IMR-90 (cell line): ENCODE data around the gene UNC119. TPM values are rescaled to one million over a fixed set of nuclear protein-coding genes. Genes with fewer than 3 reads are reported as not detected.

ENCODE experiments used
- ATAC-seq: fragments of 200-7000 bp; cut with Tn5 transposase; 2 replicates; pipeline ENCODE4 v1.9.1; 2020; ENCODE audit warnings: low read depth, mild to moderate bottlenecking, moderate library complexity
- BruUV-seq: library from RNA; stranded (reverse); fragments of 400-500 nt; replicated peaks from 2 replicates; lab custom pipeline; 2021; lab: Mats Ljungman, UMichigan
- CTCF ChIA-PET: fragments of 300-600 bp; formaldehyde crosslinking; extraction: SDS; loops from one replicate; lab custom pipeline; 2021; ENCODE audit warnings: antibody characterized with exemption; lab: Yijun Ruan, JAX
- POLR2A ChIA-PET: fragments of 300-600 bp; sonication (Branson Sonifier 250); formaldehyde crosslinking; loops from one replicate; lab custom pipeline; 2022; ENCODE audit warnings: antibody characterized with exemption; ENCODE audit not compliant: unreplicated experiment; lab: Charles Lee
- DNase-seq: peaks from one replicate; pipeline ENCODE4 v3.0.0; 2013
- H2AFZ ChIP-seq: replicated peaks from 2 replicates; pipeline ENCODE3; 2013; ENCODE audit warnings: low read length, mild to moderate bottlenecking; ENCODE audit not compliant: poor library complexity
- H2AK5ac ChIP-seq: 2 replicates; pipeline ENCODE4 v1.6.1; 2013; ENCODE audit warnings: low read depth, low read length, inconsistent platforms
- H2AK9ac ChIP-seq: replicated peaks from 2 replicates; pipeline ENCODE3; 2013; ENCODE audit warnings: mild to moderate bottlenecking, low read depth, low read length, moderate library complexity; ENCODE audit not compliant: poor library complexity
- H2BK120ac ChIP-seq: 2 replicates; pipeline ENCODE4 v1.6.1; 2013; ENCODE audit warnings: low read depth, low read length, inconsistent platforms
- H2BK15ac ChIP-seq: 3 replicates; pipeline ENCODE4 v1.6.1; 2013; ENCODE audit warnings: low read depth, low read length, inconsistent platforms
- H2BK20ac ChIP-seq: 2 replicates; pipeline ENCODE4 v1.6.1; 2013; ENCODE audit warnings: low read depth, mild to moderate bottlenecking, inconsistent platforms, low read length, moderate library complexity
- H2BK5ac ChIP-seq: 2 replicates; pipeline ENCODE4 v1.6.1; 2013; ENCODE audit warnings: mild to moderate bottlenecking, low read depth, low read length, inconsistent platforms; ENCODE audit not compliant: poor library complexity, severe bottlenecking
- H3K14ac ChIP-seq: replicated peaks from 2 replicates; pipeline ENCODE4 v1.6.1; 2013; ENCODE audit warnings: low read depth, low read length, inconsistent platforms
- H3K18ac ChIP-seq: 2 replicates; pipeline ENCODE4 v1.6.1; 2013; ENCODE audit warnings: low read depth, low read length, control low read depth
- H3K23ac ChIP-seq: 2 replicates; pipeline ENCODE4 v1.6.1; 2013; ENCODE audit warnings: low read depth, low read length, inconsistent platforms
- H3K27ac ChIP-seq: 2 replicates; pipeline ENCODE4 v1.5.1; 2013; ENCODE audit warnings: mild to moderate bottlenecking, control low read depth, low read length; ENCODE audit not compliant: insufficient read depth
- H3K27me3 ChIP-seq: 2 replicates; pipeline ENCODE4 v1.6.1; 2013; ENCODE audit warnings: low read length; ENCODE audit not compliant: control insufficient read depth, insufficient read depth
- H3K36me3 ChIP-seq: 2 replicates; pipeline ENCODE4 v1.6.1; 2013; ENCODE audit warnings: low read length, mixed read lengths; ENCODE audit not compliant: control insufficient read depth, insufficient read depth
- H3K4ac ChIP-seq: 2 replicates; pipeline ENCODE4 v1.6.1; 2013; ENCODE audit warnings: low read depth, low read length, inconsistent platforms
- H3K4me1 ChIP-seq: 2 replicates; pipeline ENCODE4 v1.6.1; 2013; ENCODE audit warnings: low read length, mixed read lengths; ENCODE audit not compliant: control insufficient read depth, insufficient read depth
- H3K4me2 ChIP-seq: 2 replicates; pipeline ENCODE4 v1.6.1; 2013; ENCODE audit warnings: low read depth, mild to moderate bottlenecking, control low read depth, low read length, moderate library complexity
- H3K4me3 ChIP-seq: 2 replicates; pipeline ENCODE4 v1.5.1; 2013; ENCODE audit warnings: low read depth, mild to moderate bottlenecking, control low read depth, low read length, moderate library complexity; ENCODE audit not compliant: insufficient read depth
- H3K56ac ChIP-seq: 2 replicates; pipeline ENCODE4 v1.6.1; 2013; ENCODE audit warnings: low read length, inconsistent platforms; ENCODE audit not compliant: insufficient read depth; ENCODE audit errors: extremely low read depth
- H3K79me1 ChIP-seq, 2 experiments: 2 replicates each; pipeline ENCODE4 v1.6.1; 2013; ENCODE audit warnings: low read length in 2 of 2, inconsistent platforms in 1 of 2, low read depth in 1 of 2
- H3K9ac ChIP-seq: 2 replicates; pipeline ENCODE4 v1.6.1; 2013; ENCODE audit warnings: low read depth, low read length, control low read depth
- H3K9me1 ChIP-seq: 2 replicates; pipeline ENCODE4 v1.6.1; 2013; ENCODE audit warnings: low read length, inconsistent platforms; ENCODE audit not compliant: insufficient read depth
- H3K9me3 ChIP-seq: 2 replicates; pipeline ENCODE4 v1.6.1; 2013; ENCODE audit warnings: low read length; ENCODE audit not compliant: control insufficient read depth, insufficient read depth
- H4K20me1 ChIP-seq: 2 replicates; pipeline ENCODE4 v1.6.1; 2013; ENCODE audit warnings: low read length, inconsistent platforms; ENCODE audit not compliant: insufficient read depth
- H4K5ac ChIP-seq: 2 replicates; pipeline ENCODE4 v1.6.1; 2013; ENCODE audit warnings: mild to moderate bottlenecking, low read depth, low read length, control low read depth
- H4K8ac ChIP-seq, 2 experiments: 2 replicates each; pipeline ENCODE4 v1.6.1; 2013; ENCODE audit warnings: low read depth in 2 of 2, low read length in 2 of 2, control low read depth in 1 of 2, inconsistent platforms in 1 of 2
- H4K91ac ChIP-seq: 2 replicates; pipeline ENCODE4 v1.6.1; 2013; ENCODE audit warnings: low read depth, low read length, inconsistent platforms; ENCODE audit not compliant: insufficient read depth
- CHD1 ChIP-seq: IDR thresholded peaks from 2 replicates; pipeline ENCODE4 v1.6.1; 2012; ENCODE audit warnings: low read depth, low read length, improper control_type of control experiment
- MAFK ChIP-seq: IDR thresholded peaks from 2 replicates; pipeline ENCODE4 v1.6.1; 2012; ENCODE audit warnings: low read depth, low read length, improper control_type of control experiment
- MAZ ChIP-seq: IDR thresholded peaks from 2 replicates; pipeline ENCODE4 v1.6.1; 2012; ENCODE audit warnings: low read depth, mild to moderate bottlenecking, low read length, improper control_type of control experiment, moderate library complexity, borderline replicate concordance
- MXI1 ChIP-seq: IDR thresholded peaks from 2 replicates; pipeline ENCODE4 v1.6.1; 2012; ENCODE audit warnings: low read depth, mild to moderate bottlenecking, low read length, moderate library complexity, borderline replicate concordance
- POLR2A ChIP-seq: IDR thresholded peaks from 2 replicates; pipeline ENCODE4 v1.6.1; 2012; ENCODE audit warnings: mild to moderate bottlenecking, low read depth, low read length
- RAD21 ChIP-seq: IDR thresholded peaks from 2 replicates; pipeline ENCODE4 v1.6.1; 2012; ENCODE audit warnings: low read length, improper control_type of control experiment
- RCOR1 ChIP-seq: IDR thresholded peaks from 2 replicates; pipeline ENCODE4 v1.6.1; 2012; ENCODE audit warnings: mild to moderate bottlenecking, low read length, improper control_type of control experiment; ENCODE audit not compliant: insufficient replicate concordance
- RFX5 ChIP-seq: IDR thresholded peaks from 2 replicates; pipeline ENCODE4 v1.8.0; 2012; ENCODE audit warnings: low read depth, mild to moderate bottlenecking, low read length, moderate library complexity
- SMC3 ChIP-seq: fragments of 150-350 bp; IDR thresholded peaks from 2 replicates; pipeline ENCODE4 v1.6.1; 2016; ENCODE audit warnings: low read depth, mild to moderate bottlenecking, antibody characterized with exemption, low read length, moderate library complexity
- WGBS, 2 experiments: methylation state at CpG; one replicate each; pipeline versions ENCODE4 v1.1.5 to v1.1.7; 2013; ENCODE audit warnings: missing lambda C conversion rate in 2 of 2; ENCODE audit not compliant: insufficient read length in 1 of 2; ENCODE audit errors: extremely low coverage in 2 of 2; 5-methylcytosine and 5-hydroxymethylcytosine counted together
- dilution Hi-C: fragments of 300-500 bp; cut with HindIII; formaldehyde crosslinking; loops from one replicate; pipeline ENCODE4 v1.14.3; 2018; ENCODE audit warnings: low sequenced_read_pairs; ENCODE audit not compliant: unreplicated experiment
- in situ Hi-C: fragments of 300-500 bp; cut with MboI; formaldehyde crosslinking; loops from 3 replicates; pipeline ENCODE4 v1.14.3; 2019; ENCODE audit warnings: low sequenced_read_pairs, inconsistent platforms, mixed read lengths
- intact Hi-C: fragments of 100-400 bp; cut with micrococcal nuclease; formaldehyde crosslinking; loops from 2 replicates; pipeline ENCODE4 v1.10.0; 2022
- polyA plus RNA-seq, 3 experiments: library from polyadenylated mRNA; depleted of rRNA; stranded (reverse); fragments of >200 nt; gene quantifications; 2 replicates each; pipeline ENCODE4 v1.2.3, GENCODE V29; 2012; ENCODE audit warnings: low replicate concordance in 1 of 3
- total RNA-seq: library from RNA; depleted of rRNA; stranded (reverse); fragments of >200 nt; gene quantifications from 2 replicates; pipeline ENCODE4 v1.2.3, GENCODE V29; 2012
- TF ChIP-seq, protein P1 (sequence below): fragments of 150-350 bp; IDR thresholded peaks from 2 replicates; pipeline ENCODE4 v1.6.1; 2016; ENCODE audit warnings: low read depth, mild to moderate bottlenecking, low read length, moderate library complexity, borderline replicate concordance
- TF ChIP-seq, protein P2 (sequence below): conservative IDR thresholded peaks from 2 replicates; pipeline ENCODE4 v1.5.1; 2012; ENCODE audit warnings: mild to moderate bottlenecking, low read depth, low read length, improper control_type of control experiment
- TF ChIP-seq, protein P3 (sequence below): fragments of 150-350 bp; IDR thresholded peaks from 2 replicates; pipeline ENCODE4 v1.6.1; 2017; ENCODE audit warnings: mild to moderate bottlenecking, antibody characterized with exemption, low read length, low read depth

UNC119 gene
- total and polyA plus RNA-seq, 2 of the 4 experiments (the other 2 are of a cell fraction) = 22.4 to 57.4 TPM

DNA sequence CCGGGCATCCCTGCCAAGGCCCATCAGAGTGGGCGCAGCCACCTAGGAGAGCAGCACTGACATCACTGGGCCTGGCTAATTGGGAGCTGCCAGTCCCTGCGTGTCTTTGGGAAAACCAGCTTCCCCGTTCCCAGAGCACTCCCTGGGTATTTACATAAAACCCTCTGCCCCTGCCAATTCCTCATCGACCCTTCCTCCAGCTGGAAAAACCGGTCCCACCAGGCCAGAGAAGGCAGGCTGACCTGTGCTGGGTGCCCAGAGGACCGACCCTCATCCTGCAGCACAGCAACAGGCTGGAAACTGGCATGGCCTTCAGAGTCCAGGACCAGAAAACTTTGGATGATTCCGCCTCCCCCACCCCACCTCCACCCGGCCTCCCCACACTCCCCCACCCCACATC is 54.5 kb downstream of the UNC119 start:
- H2BK120ac ChIP-seq = no peak overlapping the region
- H3K18ac ChIP-seq = no peak overlapping the region
- H4K5ac ChIP-seq = no peak overlapping the region
- in situ Hi-C loops (loop anchor here (5.0 to 10.0 kb wide), 2 partner anchors 39 to 117 kb away; partner anchors contain the start of gene RSKR), intact Hi-C loops (no loop called here), dilution Hi-C loops (no loop called here)
- no peak overlapping the region for H4K8ac ChIP-seq
- H4K91ac ChIP-seq = no peak overlapping the region
- no peak overlapping the region for H2AK5ac ChIP-seq
- no peak overlapping the region for H2BK5ac ChIP-seq
- H3K23ac ChIP-seq = no peak overlapping the region
- H3K9ac ChIP-seq = no peak overlapping the region
- H3K9me1 ChIP-seq = no peaks in the 10 kb centered on the region
- no peak overlapping the region for H2AK9ac ChIP-seq
- CTCF ChIA-PET = no interaction called here
- no peak overlapping the region for H2BK20ac ChIP-seq
- TF ChIP-seq SMC3 (no peak), RCOR1 (no peak), CHD1 (no peak), RFX5 (no peak), MXI1 (no peak), MAFK (no peak), MAZ (no peak), RAD21 (no peak), POLR2A (no peak)
- TF ChIP-seq, protein P1, sequence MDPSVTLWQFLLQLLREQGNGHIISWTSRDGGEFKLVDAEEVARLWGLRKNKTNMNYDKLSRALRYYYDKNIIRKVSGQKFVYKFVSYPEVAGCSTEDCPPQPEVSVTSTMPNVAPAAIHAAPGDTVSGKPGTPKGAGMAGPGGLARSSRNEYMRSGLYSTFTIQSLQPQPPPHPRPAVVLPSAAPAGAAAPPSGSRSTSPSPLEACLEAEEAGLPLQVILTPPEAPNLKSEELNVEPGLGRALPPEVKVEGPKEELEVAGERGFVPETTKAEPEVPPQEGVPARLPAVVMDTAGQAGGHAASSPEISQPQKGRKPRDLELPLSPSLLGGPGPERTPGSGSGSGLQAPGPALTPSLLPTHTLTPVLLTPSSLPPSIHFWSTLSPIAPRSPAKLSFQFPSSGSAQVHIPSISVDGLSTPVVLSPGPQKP = no peak
- TF ChIP-seq, protein P2, sequence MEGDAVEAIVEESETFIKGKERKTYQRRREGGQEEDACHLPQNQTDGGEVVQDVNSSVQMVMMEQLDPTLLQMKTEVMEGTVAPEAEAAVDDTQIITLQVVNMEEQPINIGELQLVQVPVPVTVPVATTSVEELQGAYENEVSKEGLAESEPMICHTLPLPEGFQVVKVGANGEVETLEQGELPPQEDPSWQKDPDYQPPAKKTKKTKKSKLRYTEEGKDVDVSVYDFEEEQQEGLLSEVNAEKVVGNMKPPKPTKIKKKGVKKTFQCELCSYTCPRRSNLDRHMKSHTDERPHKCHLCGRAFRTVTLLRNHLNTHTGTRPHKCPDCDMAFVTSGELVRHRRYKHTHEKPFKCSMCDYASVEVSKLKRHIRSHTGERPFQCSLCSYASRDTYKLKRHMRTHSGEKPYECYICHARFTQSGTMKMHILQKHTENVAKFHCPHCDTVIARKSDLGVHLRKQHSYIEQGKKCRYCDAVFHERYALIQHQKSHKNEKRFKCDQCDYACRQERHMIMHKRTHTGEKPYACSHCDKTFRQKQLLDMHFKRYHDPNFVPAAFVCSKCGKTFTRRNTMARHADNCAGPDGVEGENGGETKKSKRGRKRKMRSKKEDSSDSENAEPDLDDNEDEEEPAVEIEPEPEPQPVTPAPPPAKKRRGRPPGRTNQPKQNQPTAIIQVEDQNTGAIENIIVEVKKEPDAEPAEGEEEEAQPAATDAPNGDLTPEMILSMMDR = no peak
- TF ChIP-seq, protein P3, sequence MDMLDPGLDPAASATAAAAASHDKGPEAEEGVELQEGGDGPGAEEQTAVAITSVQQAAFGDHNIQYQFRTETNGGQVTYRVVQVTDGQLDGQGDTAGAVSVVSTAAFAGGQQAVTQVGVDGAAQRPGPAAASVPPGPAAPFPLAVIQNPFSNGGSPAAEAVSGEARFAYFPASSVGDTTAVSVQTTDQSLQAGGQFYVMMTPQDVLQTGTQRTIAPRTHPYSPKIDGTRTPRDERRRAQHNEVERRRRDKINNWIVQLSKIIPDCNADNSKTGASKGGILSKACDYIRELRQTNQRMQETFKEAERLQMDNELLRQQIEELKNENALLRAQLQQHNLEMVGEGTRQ = no peak
- no peak for DNase-seq
- BruUV-seq = no TSS peak
- no peaks in the 10 kb centered on the region for H3K9me3 ChIP-seq
- H3K56ac ChIP-seq = no peak overlapping the region
- no peak overlapping the region for H3K4ac ChIP-seq
- H3K4me1 ChIP-seq = peaks cover 6% of the 10 kb centered on the region; the same call in 1 of the 2 replicates
- H3K4me3 ChIP-seq = no peak overlapping the region
- H3K4me2 ChIP-seq = no peak overlapping the region
- WGBS, 2 experiments = 36% methylated on average over 4 of the region's 9 CpGs; no CpG with 5 or more reads in 1 of the 2 experiments
- no peak overlapping the region for H3K27ac ChIP-seq
- no peak for ATAC-seq
- peaks cover 37% of the 10 kb centered on the region for H3K27me3 ChIP-seq
- no peak overlapping the region for H2AFZ ChIP-seq
- no peaks in the 10 kb centered on the region for H3K79me1 ChIP-seq
- 0 out of 2 replicates have a peak, but pooled peaks cover 5% of the 10 kb centered on the region for H4K20me1 ChIP-seq
- no peak overlapping the region for H3K14ac ChIP-seq
- POLR2A ChIA-PET = no interaction called here
- no peak overlapping the region for H2BK15ac ChIP-seq
- H3K36me3 ChIP-seq = no peaks in the 10 kb centered on the region
